Glutamatergic neuron (in vitro differentiated cells): Measurements from ENCODE around the gene RAB3GAP2. TPM values are rescaled to one million over a fixed set of nuclear protein-coding genes. Genes with fewer than 3 reads are reported as not detected.
A peak's percentile ranks its signal among the peaks of the same experiment; 100 is the strongest.

ENCODE experiments used
- DNase-seq: peaks from one replicate; pipeline ENCODE4 v3.0.0; 2022
- H3K27ac Mint-ChIP-seq: one replicate; pipeline ENCODE4 v1.8.0; 2020; ENCODE audit warnings: mild to moderate bottlenecking, mixed read lengths, inconsistent platforms; ENCODE audit not compliant: unreplicated experiment
- H3K27me3 Mint-ChIP-seq: one replicate; pipeline ENCODE4 v1.8.0; 2020; ENCODE audit warnings: mild to moderate bottlenecking, moderate library complexity, mixed read lengths, inconsistent platforms; ENCODE audit not compliant: unreplicated experiment
- H3K36me3 Mint-ChIP-seq: one replicate; pipeline ENCODE4 v1.8.0; 2020; ENCODE audit warnings: mild to moderate bottlenecking, mixed read lengths, inconsistent platforms; ENCODE audit not compliant: unreplicated experiment
- H3K4me1 Mint-ChIP-seq: one replicate; pipeline ENCODE4 v1.8.0; 2020; ENCODE audit warnings: mild to moderate bottlenecking, low read depth, mixed read lengths, inconsistent platforms; ENCODE audit not compliant: unreplicated experiment
- H3K4me3 Mint-ChIP-seq: one replicate; pipeline ENCODE4 v1.8.0; 2020; ENCODE audit warnings: mild to moderate bottlenecking, mixed read lengths, inconsistent platforms; ENCODE audit not compliant: unreplicated experiment
- H3K9me3 Mint-ChIP-seq: one replicate; pipeline ENCODE4 v1.8.0; 2020; ENCODE audit warnings: mild to moderate bottlenecking, moderate library complexity, mixed read lengths, inconsistent platforms; ENCODE audit not compliant: unreplicated experiment
- long read RNA-seq: library from polyadenylated mRNA; unstranded; transcript quantifications from one replicate; pipeline ENCODE4 v2.0.0, GENCODE V29; 2020; ENCODE audit not compliant: unreplicated experiment
- total RNA-seq: library from RNA; stranded (reverse); fragmentation: NEBNext Ultra II Directional; extraction: Animal tissue kit (Norgen Biotek cat#: 25700); gene quantifications from one replicate; pipeline ENCODE4 v1.2.1, GENCODE V29; 2021; ENCODE audit not compliant: unreplicated experiment
- TF ChIP-seq, protein P1 (sequence below): fragments of 200-600 bp; sonication (generic); IDR thresholded peaks from one replicate; pipeline ENCODE4 v1.5.0; 2021; ENCODE audit not compliant: partially characterized antibody, unreplicated experiment

The RAB3GAP2 gene, protein sequence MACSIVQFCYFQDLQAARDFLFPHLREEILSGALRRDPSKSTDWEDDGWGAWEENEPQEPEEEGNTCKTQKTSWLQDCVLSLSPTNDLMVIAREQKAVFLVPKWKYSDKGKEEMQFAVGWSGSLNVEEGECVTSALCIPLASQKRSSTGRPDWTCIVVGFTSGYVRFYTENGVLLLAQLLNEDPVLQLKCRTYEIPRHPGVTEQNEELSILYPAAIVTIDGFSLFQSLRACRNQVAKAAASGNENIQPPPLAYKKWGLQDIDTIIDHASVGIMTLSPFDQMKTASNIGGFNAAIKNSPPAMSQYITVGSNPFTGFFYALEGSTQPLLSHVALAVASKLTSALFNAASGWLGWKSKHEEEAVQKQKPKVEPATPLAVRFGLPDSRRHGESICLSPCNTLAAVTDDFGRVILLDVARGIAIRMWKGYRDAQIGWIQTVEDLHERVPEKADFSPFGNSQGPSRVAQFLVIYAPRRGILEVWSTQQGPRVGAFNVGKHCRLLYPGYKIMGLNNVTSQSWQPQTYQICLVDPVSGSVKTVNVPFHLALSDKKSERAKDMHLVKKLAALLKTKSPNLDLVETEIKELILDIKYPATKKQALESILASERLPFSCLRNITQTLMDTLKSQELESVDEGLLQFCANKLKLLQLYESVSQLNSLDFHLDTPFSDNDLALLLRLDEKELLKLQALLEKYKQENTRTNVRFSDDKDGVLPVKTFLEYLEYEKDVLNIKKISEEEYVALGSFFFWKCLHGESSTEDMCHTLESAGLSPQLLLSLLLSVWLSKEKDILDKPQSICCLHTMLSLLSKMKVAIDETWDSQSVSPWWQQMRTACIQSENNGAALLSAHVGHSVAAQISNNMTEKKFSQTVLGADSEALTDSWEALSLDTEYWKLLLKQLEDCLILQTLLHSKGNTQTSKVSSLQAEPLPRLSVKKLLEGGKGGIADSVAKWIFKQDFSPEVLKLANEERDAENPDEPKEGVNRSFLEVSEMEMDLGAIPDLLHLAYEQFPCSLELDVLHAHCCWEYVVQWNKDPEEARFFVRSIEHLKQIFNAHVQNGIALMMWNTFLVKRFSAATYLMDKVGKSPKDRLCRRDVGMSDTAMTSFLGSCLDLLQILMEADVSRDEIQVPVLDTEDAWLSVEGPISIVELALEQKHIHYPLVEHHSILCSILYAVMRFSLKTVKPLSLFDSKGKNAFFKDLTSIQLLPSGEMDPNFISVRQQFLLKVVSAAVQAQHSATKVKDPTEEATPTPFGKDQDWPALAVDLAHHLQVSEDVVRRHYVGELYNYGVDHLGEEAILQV (N-terminal part only)
- 65.3 TPM for total RNA-seq
- long read RNA-seq, partial matches to known transcripts, result 3 of 7 reads
- long read RNA-seq, other reads (novel, unspliced or antisense), result 4 of 7 reads

GRCh38 chr1:220272047-220272840 lies at the start of gene RAB3GAP2:
TSS of gene RAB3GAP2 (minus strand) at chr1:220272453. CDS start at chr1:220272337, 116 bp downstream.
- H3K4me1 Mint-ChIP-seq, result peaks cover 2% of the 10 kb centered on the region
- TF ChIP-seq, protein P1, sequence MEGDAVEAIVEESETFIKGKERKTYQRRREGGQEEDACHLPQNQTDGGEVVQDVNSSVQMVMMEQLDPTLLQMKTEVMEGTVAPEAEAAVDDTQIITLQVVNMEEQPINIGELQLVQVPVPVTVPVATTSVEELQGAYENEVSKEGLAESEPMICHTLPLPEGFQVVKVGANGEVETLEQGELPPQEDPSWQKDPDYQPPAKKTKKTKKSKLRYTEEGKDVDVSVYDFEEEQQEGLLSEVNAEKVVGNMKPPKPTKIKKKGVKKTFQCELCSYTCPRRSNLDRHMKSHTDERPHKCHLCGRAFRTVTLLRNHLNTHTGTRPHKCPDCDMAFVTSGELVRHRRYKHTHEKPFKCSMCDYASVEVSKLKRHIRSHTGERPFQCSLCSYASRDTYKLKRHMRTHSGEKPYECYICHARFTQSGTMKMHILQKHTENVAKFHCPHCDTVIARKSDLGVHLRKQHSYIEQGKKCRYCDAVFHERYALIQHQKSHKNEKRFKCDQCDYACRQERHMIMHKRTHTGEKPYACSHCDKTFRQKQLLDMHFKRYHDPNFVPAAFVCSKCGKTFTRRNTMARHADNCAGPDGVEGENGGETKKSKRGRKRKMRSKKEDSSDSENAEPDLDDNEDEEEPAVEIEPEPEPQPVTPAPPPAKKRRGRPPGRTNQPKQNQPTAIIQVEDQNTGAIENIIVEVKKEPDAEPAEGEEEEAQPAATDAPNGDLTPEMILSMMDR, result no peak
- peaks cover 2% of the 10 kb centered on the region for H3K27me3 Mint-ChIP-seq
- H3K4me3 Mint-ChIP-seq, result peak within 1 kb of the TSS; percentile 87
- no peaks in the 10 kb centered on the region for H3K9me3 Mint-ChIP-seq
- peak; percentile 95 for DNase-seq
- peak within 1 kb of the TSS; percentile 86 for H3K27ac Mint-ChIP-seq
- peaks cover 4% of the 10 kb centered on the region for H3K36me3 Mint-ChIP-seq

GRCh38 chr1:220321758-220322157 lies 49.5 kb upstream of the RAB3GAP2 start:
- no peak for DNase-seq
- peaks cover 3% of the 10 kb centered on the region for H3K9me3 Mint-ChIP-seq

DNA sequence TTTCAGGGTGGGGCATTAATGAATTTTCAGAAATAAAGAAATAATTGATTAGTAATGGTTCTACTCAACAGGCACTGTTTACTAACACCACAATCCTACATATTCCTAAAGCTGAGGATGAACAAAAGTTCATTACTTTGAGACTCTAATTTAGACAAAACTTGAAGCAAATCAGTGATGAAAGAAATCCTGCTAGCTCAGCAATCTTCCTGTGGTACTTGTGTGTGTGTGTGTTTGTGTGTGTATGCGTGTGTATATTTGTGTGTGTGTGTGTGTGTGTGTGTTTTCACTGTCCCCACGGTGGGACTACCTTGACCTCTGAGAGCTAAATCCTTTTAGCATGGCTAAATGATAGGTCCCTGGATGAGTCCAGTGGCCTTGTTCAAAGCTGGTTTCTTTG lies 48.5 kb upstream of the RAB3GAP2 start:
- no peak for DNase-seq
- Mint-ChIP-seq H3K4me1 (no peaks in the 10 kb centered on the region), H3K9me3 (peaks cover 3% of the 10 kb centered on the region), H3K27ac (no peak overlapping the region), H3K36me3 (no peaks in the 10 kb centered on the region), H3K4me3 (no peak overlapping the region), H3K27me3 (no peaks in the 10 kb centered on the region)
- TF ChIP-seq, protein P1, result no peak

More at GRCh38 chr1:220321758-220322157, 49.5 kb upstream of the RAB3GAP2 start:
- TF ChIP-seq, protein P1, result no peak
- H3K27me3 Mint-ChIP-seq, result no peaks in the 10 kb centered on the region
- peaks cover 1% of the 10 kb centered on the region for H3K4me1 Mint-ChIP-seq
- H3K27ac Mint-ChIP-seq, result no peak overlapping the region
- no peak overlapping the region for H3K4me3 Mint-ChIP-seq
- no peaks in the 10 kb centered on the region for H3K36me3 Mint-ChIP-seq

- H3K36me3 Mint-ChIP-seq, result no peaks in the 10 kb centered on the region
- peaks cover under 1% of the 10 kb centered on the region for H3K27me3 Mint-ChIP-seq
- H3K9me3 Mint-ChIP-seq, result peaks cover 3% of the 10 kb centered on the region
- H3K27ac Mint-ChIP-seq, result no peak overlapping the region
- DNase-seq, result no peak
- TF ChIP-seq, protein P1, result no peak
- no peaks in the 10 kb centered on the region for H3K4me1 Mint-ChIP-seq
- H3K4me3 Mint-ChIP-seq, result no peak overlapping the region
Observed at GRCh38 chr1:220318673-220319072, 46.4 kb upstream of the RAB3GAP2 start.
